Activated gamma-delta T cell treated with Interleukin-2 at 50 U/mL for 16 hours (primary cell): Measurements from ENCODE around the gene SYVN1.

Experiments
- DNase-seq: peaks from one replicate; pipeline ENCODE4 v3.0.0-alpha.2; 2020

The SYVN1 gene

DNA sequence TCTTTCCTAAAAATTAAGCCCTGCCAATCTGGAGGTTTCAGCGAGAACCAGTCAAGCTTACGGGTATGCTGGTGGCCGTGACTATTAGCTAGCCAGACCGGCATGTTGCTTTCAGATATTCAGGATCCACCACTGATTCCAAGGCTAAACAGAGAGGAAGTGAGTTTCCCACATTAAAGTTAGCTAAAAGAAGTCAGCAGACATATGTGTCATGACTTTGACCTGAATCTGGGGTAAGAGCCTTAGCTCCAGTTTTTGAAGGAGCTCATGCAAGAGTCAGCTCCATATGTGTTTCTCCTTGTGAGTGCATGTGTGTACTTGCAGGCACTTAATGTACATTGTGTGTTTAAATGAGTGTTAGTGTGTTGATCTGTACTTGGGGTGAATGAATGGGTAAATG lies 48.9 kb downstream of the SYVN1 start:
- DNase-seq, result no peak

GRCh38 chr11:65084598-65085375 lies 49.5 kb downstream of the SYVN1 start:
- no peak for DNase-seq

DNA sequence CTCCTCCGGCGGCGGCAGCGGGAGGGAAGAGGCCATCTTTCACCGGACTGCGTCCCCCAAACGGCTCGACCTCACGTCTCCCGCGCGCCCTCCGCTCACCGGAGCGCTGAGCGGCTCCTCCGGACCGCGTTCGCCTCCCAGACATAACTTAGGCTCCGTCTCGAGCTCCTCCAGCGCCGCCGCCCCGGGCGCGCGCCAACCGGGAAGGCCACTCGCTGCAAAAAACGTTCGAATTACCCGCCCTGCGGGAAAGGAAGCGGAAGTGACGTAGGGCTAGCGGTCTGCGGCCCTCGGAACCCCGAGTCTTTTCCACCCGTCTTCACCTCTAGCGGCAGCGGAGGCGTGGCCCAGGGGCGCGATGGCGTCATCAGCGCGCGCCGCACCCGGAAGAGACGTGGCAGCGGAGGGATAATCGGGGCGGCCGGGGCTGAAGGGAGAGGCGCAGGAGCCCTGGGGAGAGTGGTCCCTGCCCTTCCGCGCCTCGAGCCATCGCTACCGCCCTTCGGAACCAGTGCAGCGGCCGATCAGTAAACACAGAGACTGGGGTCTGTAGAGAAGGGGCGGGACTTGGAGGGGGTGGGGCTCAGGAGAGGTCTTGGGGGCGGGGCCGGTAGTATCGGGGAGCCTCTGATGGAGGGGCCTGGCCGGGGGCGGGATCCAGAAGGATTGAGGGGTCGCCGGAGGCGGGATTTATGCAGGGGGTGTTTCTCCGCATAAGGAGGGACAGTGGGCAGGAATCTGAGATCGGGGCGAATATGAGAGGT lies 50.3 kb downstream of the SYVN1 start, which contains the start of the genes CDCA5 and ZFPL1:
TSS of gene CDCA5 (minus strand) at position 207 of the 764 bp plus-strand sequence. CDS start at position 145, 62 bp downstream.
TSS of gene ZFPL1 (plus strand) at position 389 of the 764 bp plus-strand sequence. CDS start 477 bp downstream, outside the sequence.
- peak; percentile 96 for DNase-seq

GRCh38 chr11:65083134-65083833 lies 51.0 kb downstream of the SYVN1 start:
- DNase-seq, result no peak

DNA sequence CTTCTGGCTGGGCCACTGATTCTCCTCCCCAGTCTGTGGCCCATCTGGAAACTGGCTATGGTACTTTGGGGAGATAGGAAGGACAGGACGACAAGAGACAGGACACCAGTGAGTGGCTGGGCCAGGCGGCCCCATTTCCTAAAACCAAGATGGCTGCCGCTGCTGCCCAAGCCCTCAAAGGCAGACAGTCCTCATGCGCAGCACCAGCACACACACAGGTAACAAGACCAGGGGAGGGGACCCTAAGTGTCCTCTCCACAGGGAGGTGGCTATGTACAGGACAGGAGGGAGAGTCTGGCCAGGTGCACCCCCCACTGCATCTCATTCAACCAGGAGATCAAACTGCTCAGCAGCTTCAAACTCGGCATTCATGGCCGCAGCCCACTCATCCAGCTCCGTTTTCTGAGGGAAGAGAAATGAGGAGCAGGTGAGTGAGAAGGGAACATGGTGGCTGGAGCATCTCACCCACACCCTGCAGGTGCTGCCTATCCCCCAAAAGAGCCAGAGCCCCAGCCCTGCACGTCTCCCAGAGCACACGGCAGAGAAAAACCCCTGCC lies 55.5 kb downstream of the SYVN1 start:
- no peak for DNase-seq

- peak; percentile 71 for DNase-seq
These were observed 56.2 kb downstream of the SYVN1 start for GRCh38 chr11:65078151-65078550.

GRCh38 chr11:65077451-65077850 lies 56.9 kb downstream of the SYVN1 start:
- DNase-seq, result no peak
